ENCODE measurements around the gene DNAJC8.

Gene DNAJC8

DNA sequence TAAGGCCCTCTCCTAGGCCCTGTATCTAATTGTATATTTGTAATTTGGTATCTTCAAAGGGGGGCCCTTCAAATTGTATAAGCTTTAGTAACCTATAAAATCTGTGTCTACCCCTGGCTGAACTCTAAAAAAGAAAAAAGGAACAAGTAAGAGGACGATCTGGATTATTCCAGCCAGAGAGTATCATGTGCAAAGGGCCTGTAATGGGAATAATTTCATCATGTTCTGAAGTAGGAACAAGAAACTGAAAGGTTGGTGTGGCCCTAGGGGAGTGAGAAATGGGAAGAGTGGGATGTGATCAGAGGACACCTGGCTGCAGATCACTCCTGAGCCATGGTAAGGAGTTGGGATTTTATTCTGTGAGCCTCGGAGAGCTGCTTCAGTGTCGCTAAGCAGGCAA, 71.1 kb downstream of the DNAJC8 start:
- TF ChIP-seq CTCF (IDR thresholded peaks at IDR 0.05; ENCODE audit: insufficient read depth, low read length, missing control alignments), result no peak
- CTCF ChIA-PET, result interaction anchor here (0.9 to 2.2 kb wide), 4 partner anchors 8 to 70 kb away, joined by 3 to 8 read pairs (median 4); no protein-coding TSS in a partner anchor
- DNase-seq (ENCODE audit: low read depth, low spot score), result no peak
- POLR2A ChIA-PET, result no interaction called here
- no peak overlapping the region for H3K4me3 ChIP-seq (ENCODE audit: low read depth, low read length)

DNA sequence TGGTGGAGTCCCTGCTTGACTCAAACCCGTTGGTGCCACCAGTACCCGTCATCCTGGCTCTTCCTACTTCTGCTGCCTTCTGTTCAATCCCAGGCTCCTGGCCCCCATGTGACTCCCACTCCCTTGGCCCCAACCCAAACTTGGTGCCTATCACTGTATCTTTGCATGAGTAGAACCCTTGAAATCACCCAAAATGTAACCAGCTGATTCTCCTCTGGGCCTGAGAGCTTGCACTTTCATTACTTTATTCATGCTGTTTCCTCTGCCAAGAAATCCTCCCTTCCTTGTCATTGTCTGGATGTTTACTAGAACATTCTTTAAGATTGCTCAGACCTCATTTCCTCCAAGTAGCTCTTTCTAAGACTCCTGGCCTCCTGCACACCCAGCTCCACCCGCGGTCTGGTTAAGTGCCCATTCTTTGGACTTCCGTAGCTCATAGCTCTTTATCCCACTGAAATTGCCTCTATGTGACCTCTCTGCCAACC, 72.0 kb downstream of the DNAJC8 start:
- ChIA-PET CTCF (interaction anchor here (1.1 to 2.2 kb wide), 3 partner anchors 12 to 69 kb away, joined by 3 to 8 read pairs (median 5); no protein-coding TSS in a partner anchor), POLR2A (no interaction called here)
- DNase-seq (ENCODE audit: low read depth, low spot score), result peak; percentile 28
- TF ChIP-seq CTCF (IDR thresholded peaks at IDR 0.05; ENCODE audit: insufficient read depth, low read length, missing control alignments), result no peak
- H3K4me3 ChIP-seq (ENCODE audit: low read depth, low read length), result no peak overlapping the region

DNA sequence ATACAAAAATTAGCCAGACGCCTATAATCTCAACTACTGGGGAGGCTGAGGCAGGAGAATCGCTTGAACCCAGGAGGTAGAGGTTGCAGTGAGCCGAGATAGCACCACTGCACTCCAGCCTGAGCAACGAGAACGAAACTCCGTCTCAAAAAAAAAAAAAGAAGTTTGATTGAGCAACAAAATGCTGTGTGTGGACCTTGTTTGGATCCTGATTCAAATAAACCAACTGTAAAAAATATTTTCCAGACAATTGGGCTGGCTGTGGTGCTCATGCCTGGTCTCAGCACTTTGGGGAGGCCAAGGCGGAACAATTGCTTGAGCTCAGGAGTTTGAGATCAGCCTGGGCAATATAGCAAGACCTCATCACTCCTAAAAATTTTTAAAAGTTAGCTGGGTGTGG, 73.1 kb downstream of the DNAJC8 start:
- H3K4me3 ChIP-seq (ENCODE audit: low read depth, low read length), result no peak overlapping the region
- TF ChIP-seq CTCF (IDR thresholded peaks at IDR 0.05; ENCODE audit: insufficient read depth, low read length, missing control alignments), result no peak
- no peak for DNase-seq (ENCODE audit: low read depth, low spot score)
- CTCF ChIA-PET, result interaction anchor here (2.2 kb wide), 1 partner anchor 68 kb away, joined by 8 read pairs; no protein-coding TSS in a partner anchor
- POLR2A ChIA-PET, result interaction anchor here (0.7 kb wide), 1 partner anchor 73 kb away, joined by 4 read pairs; no protein-coding TSS in a partner anchor

- no peak overlapping the region for H3K4me3 ChIP-seq (ENCODE audit: low read depth, low read length)
- no peak for TF ChIP-seq CTCF (IDR thresholded peaks at IDR 0.05; ENCODE audit: insufficient read depth, low read length, missing control alignments)
- POLR2A ChIA-PET, result no interaction called here
- CTCF ChIA-PET, result no interaction called here
- no peak for DNase-seq (ENCODE audit: low read depth, low spot score)
Observed at GRCh38 chr1:28159243-28159642, 73.6 kb downstream of the DNAJC8 start.

DNA sequence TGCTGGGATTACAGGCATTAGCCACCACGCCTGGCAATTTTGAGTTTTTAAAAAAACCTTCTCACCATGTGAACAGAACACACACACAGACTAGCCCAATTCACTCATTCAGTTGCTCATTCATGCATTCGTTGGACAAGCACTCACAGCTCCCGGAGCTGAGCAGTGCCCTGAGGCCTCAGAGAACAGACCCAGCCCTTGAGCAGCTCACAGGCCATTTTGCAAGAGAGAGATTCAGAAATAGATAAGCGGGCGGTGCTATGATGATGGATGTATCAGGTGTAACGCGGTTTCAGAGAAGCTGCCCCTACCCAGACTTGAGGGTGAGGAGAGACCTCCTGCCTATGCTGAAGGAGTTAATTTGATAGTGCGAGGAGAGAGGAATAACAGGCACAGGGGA, 74.9 kb downstream of the DNAJC8 start:
- ChIA-PET CTCF (no interaction called here), POLR2A (no interaction called here)
- TF ChIP-seq CTCF (IDR thresholded peaks at IDR 0.05; ENCODE audit: insufficient read depth, low read length, missing control alignments), result no peak
- no peak overlapping the region for H3K4me3 ChIP-seq (ENCODE audit: low read depth, low read length)
- no peak for DNase-seq (ENCODE audit: low read depth, low spot score)

DNA sequence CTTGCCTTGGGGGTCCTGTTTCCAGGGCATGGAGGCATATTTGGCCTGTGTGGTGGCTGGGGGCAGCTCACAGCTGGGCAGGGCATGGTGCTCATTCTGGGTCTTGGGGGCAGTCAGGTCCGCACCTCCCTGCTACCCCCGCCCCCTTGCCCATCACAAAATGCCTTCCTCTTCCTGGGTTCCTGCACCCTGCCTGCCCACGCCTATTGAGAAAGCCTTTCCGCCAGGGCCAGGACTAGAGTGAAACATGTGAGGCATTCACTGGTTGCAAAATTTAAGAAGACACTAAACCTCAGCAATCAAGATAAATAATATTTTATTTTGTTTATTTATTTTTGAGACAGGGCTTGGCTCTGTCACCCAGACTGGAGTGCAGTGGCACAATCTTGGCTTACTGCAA, 76.0 kb downstream of the DNAJC8 start:
- CTCF ChIA-PET, result interaction anchor here (1.1 kb wide), 1 partner anchor 65 kb away, joined by 3 read pairs; no protein-coding TSS in a partner anchor
- H3K4me3 ChIP-seq (ENCODE audit: low read depth, low read length), result no peak overlapping the region
- DNase-seq (ENCODE audit: low read depth, low spot score), result no peak
- POLR2A ChIA-PET, result no interaction called here
- TF ChIP-seq CTCF (IDR thresholded peaks at IDR 0.05; ENCODE audit: insufficient read depth, low read length, missing control alignments), result no peak

All from AG04449 (cell line).